ENCODE results near the gene PCYOX1L.

GRCh38 chr5:149383399-149383798 lies 25.6 kb downstream of the PCYOX1L start:
- no peak for TF ChIP-seq POLR2A (IDR thresholded peaks at IDR 0.05; ENCODE audit: low read length)
- TF ChIP-seq GATA1 (IDR thresholded peaks at IDR 0.05; ENCODE audit: low read depth, low read length), result no peak

Measured in erythroblast (primary cell).